ENCODE measurements around the gene CFAP97.
"Not testable (repeated sequence)": the region's sequence is repeated elsewhere in the genome, so short reads cannot be mapped to it uniquely, and the experiment has no call there.

The CFAP97 gene

DNA sequence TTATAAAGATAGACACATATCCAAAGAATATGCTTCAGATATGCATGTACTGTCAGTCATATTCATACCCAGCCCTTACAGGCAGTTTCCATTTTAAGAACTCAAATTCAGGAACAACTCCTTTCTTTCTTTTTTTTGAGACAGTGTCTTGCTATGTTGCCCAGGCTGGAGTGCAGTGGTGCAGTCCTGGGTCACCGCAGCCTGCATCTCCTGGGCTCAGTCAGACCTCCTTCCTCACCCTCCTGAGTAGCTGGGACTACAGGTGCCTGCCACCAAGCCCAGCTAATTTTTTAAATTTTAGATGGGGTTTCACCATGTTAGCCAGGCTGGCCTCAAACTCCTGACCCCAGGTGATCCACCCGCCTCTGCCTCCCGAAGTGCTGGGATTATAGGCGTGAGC, 40.1 kb upstream of the CFAP97 start:
- no peak for TF ChIP-seq CTCF (IDR thresholded peaks at IDR 0.05; ENCODE audit: insufficient read depth, low read depth, low read length, missing control alignments)
- DNase-seq (ENCODE audit: low read depth), result no peak
- H3K4me3 ChIP-seq (ENCODE audit: low read depth, low read length), result no peak overlapping the region

GRCh38 chr4:185242749-185243533, 39.1 kb upstream of the CFAP97 start:
- H3K4me3 ChIP-seq (ENCODE audit: low read depth, low read length), result no peak overlapping the region
- no peak for TF ChIP-seq CTCF (IDR thresholded peaks at IDR 0.05; ENCODE audit: insufficient read depth, low read depth, low read length, missing control alignments)
- no peak for DNase-seq (ENCODE audit: low read depth)

DNA sequence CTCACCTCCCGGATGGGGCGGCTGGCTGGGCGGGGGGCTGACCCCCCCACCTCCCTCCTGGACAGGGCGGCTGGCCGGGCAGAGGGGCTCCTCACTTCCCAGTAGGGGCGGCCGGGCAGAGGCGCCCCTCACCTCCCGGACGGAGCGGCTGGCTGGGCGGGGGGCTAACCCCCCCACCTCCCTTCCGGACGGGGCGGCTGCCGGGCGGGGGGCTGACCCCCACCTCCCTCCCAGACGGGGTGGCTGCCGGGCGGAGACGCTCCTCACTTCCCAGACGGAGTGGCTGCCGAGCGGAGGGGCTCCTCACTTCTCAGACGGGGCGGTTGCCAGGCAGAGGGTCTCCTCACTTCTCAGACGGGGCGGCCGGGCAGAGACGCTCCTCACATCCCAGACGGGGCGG, 36.7 kb upstream of the CFAP97 start:
- not testable (repeated sequence) for DNase-seq (ENCODE audit: low read depth); H3K4me3 ChIP-seq (ENCODE audit: low read depth, low read length)

DNA sequence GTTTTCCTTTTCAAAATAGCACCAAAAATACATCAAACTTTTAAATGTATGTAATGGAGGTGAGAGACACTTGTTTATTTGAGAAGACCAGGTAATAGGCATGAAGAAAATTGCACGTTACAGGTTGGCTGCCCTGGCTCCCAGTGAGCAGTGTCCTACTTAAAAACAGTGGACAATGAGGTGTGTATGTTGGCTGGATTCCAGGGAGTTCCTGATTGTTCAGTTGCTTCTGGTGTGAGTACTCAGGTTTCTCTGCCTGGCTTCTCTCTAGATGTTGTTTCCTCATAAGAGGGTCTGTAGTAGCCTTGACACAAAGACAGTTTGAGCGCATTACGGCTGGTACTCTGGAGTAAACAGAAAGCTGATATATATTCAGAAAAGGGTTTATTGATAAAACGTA, 35.0 kb upstream of the CFAP97 start:
- no peak for TF ChIP-seq CTCF (IDR thresholded peaks at IDR 0.05; ENCODE audit: insufficient read depth, low read depth, low read length, missing control alignments)

DNA sequence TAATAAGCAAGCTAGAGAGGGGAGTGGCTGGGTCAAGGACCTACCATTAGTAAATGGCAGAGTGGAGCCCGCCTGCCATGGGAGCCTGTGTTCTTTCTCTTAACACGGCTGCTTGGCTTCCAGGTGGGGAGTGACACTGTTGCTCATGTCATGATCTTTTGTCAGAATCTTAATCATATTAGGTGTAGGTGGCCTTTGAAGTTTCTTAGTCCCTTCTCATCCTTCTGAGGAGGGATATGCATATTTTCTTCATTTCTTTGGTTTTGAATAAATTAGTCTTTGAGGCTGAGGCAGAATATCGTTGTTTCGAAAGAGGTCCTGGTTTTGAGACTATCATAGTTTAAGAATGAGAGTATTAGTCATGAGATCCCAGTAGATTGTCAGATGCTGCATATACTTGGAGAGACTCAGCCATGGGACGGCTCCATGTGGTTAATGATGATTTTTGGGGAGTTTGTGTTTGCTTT, 34.4 kb upstream of the CFAP97 start:
- no peak for TF ChIP-seq CTCF (IDR thresholded peaks at IDR 0.05; ENCODE audit: insufficient read depth, low read depth, low read length, missing control alignments)
- DNase-seq (ENCODE audit: low read depth), result no peak
- no peak overlapping the region for H3K4me3 ChIP-seq (ENCODE audit: low read depth, low read length)

More for the DNA sequence above, 35.0 kb upstream of the CFAP97 start:
- DNase-seq (ENCODE audit: low read depth), result no peak
- H3K4me3 ChIP-seq (ENCODE audit: low read depth, low read length), result no peak overlapping the region

DNA sequence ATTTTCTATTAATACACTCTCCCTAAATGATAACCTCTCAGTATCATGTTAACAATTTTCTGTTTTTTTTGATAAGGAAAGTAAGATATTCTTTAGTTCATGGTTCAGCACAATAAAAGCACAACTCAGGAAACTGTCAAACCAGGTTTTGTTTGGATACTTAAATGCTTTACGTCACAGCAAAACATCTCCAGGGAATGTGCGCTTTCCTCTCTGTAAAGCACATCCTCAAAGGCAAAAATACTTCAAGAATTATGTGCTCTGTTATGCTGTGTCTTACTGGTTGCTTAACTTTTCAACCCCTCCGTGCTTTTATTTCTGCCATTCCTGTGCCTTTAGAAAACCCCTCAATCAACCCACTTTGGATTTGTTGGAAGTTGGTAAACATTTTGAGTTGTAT, 33.4 kb upstream of the CFAP97 start:
- TF ChIP-seq CTCF (IDR thresholded peaks at IDR 0.05; ENCODE audit: insufficient read depth, low read depth, low read length, missing control alignments), result no peak
- DNase-seq (ENCODE audit: low read depth), result no peak
- no peak overlapping the region for H3K4me3 ChIP-seq (ENCODE audit: low read depth, low read length)

DNA sequence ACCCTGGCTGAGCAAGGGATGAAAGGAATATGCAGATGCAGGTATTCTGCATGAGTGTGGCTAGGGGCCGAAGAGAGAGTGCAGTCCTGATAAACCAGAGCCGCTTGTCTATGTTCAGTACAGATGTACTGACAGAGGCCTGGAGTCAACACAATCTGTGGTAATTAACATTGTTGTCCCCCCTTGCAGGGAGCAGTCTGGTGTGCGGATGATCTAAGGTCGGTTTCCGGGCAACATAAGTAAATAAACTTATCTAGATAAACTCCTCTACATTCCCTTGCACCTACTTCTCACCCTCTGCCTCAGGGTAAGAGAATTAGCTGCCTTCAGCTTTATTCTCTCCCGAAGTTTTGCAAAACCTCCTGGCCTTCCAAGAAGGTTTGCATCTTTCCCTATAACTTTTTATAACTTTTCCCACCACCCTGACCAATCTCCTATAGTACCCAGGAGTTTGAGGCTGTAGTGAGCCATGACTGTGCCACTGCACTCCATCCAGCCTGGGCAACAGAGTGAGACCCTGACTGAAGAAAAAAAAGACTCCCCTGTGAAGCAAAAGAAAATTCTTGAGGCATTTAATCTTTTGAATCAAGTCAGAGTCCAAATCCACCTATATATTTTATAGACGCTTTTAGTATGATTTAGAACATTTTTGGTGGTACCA, 32.2 kb upstream of the CFAP97 start:
- no peak for DNase-seq (ENCODE audit: low read depth)
- no peak for TF ChIP-seq CTCF (IDR thresholded peaks at IDR 0.05; ENCODE audit: insufficient read depth, low read depth, low read length, missing control alignments)
- H3K4me3 ChIP-seq (ENCODE audit: low read depth, low read length), result no peak overlapping the region
